IMR-90 (cell line): Measurements from ENCODE around the gene C11orf58. TPM values are rescaled to one million over a fixed set of nuclear protein-coding genes. Genes with fewer than 3 reads are reported as not detected.

Experiments
- ATAC-seq: fragments of 200-7000 bp; cut with Tn5 transposase; 2 replicates; pipeline ENCODE4 v1.9.1; 2020; ENCODE audit warnings: low read depth, mild to moderate bottlenecking, moderate library complexity
- BruUV-seq: library from RNA; stranded (reverse); fragments of 400-500 nt; replicated peaks from 2 replicates; lab custom pipeline; 2021; lab: Mats Ljungman, UMichigan
- CTCF ChIA-PET: fragments of 300-600 bp; formaldehyde crosslinking; extraction: SDS; loops from one replicate; lab custom pipeline; 2021; ENCODE audit warnings: antibody characterized with exemption; lab: Yijun Ruan, JAX
- POLR2A ChIA-PET: fragments of 300-600 bp; sonication (Branson Sonifier 250); formaldehyde crosslinking; loops from one replicate; lab custom pipeline; 2022; ENCODE audit warnings: antibody characterized with exemption; ENCODE audit not compliant: unreplicated experiment; lab: Charles Lee
- DNase-seq: peaks from one replicate; pipeline ENCODE4 v3.0.0; 2013
- H2AFZ ChIP-seq: replicated peaks from 2 replicates; pipeline ENCODE3; 2013; ENCODE audit warnings: low read length, mild to moderate bottlenecking; ENCODE audit not compliant: poor library complexity
- H2AK5ac ChIP-seq: 2 replicates; pipeline ENCODE4 v1.6.1; 2013; ENCODE audit warnings: low read depth, low read length, inconsistent platforms
- H2AK9ac ChIP-seq: replicated peaks from 2 replicates; pipeline ENCODE3; 2013; ENCODE audit warnings: mild to moderate bottlenecking, low read depth, low read length, moderate library complexity; ENCODE audit not compliant: poor library complexity
- H2BK120ac ChIP-seq: 2 replicates; pipeline ENCODE4 v1.6.1; 2013; ENCODE audit warnings: low read depth, low read length, inconsistent platforms
- H2BK15ac ChIP-seq: 3 replicates; pipeline ENCODE4 v1.6.1; 2013; ENCODE audit warnings: low read depth, low read length, inconsistent platforms
- H2BK20ac ChIP-seq: 2 replicates; pipeline ENCODE4 v1.6.1; 2013; ENCODE audit warnings: low read depth, mild to moderate bottlenecking, inconsistent platforms, low read length, moderate library complexity
- H2BK5ac ChIP-seq: 2 replicates; pipeline ENCODE4 v1.6.1; 2013; ENCODE audit warnings: mild to moderate bottlenecking, low read depth, low read length, inconsistent platforms; ENCODE audit not compliant: poor library complexity, severe bottlenecking
- H3K14ac ChIP-seq: replicated peaks from 2 replicates; pipeline ENCODE4 v1.6.1; 2013; ENCODE audit warnings: low read depth, low read length, inconsistent platforms
- H3K18ac ChIP-seq: 2 replicates; pipeline ENCODE4 v1.6.1; 2013; ENCODE audit warnings: low read depth, low read length, control low read depth
- H3K23ac ChIP-seq: 2 replicates; pipeline ENCODE4 v1.6.1; 2013; ENCODE audit warnings: low read depth, low read length, inconsistent platforms
- H3K27ac ChIP-seq: 2 replicates; pipeline ENCODE4 v1.5.1; 2013; ENCODE audit warnings: mild to moderate bottlenecking, control low read depth, low read length; ENCODE audit not compliant: insufficient read depth
- H3K27me3 ChIP-seq: 2 replicates; pipeline ENCODE4 v1.6.1; 2013; ENCODE audit warnings: low read length; ENCODE audit not compliant: control insufficient read depth, insufficient read depth
- H3K36me3 ChIP-seq: 2 replicates; pipeline ENCODE4 v1.6.1; 2013; ENCODE audit warnings: low read length, mixed read lengths; ENCODE audit not compliant: control insufficient read depth, insufficient read depth
- H3K4ac ChIP-seq: 2 replicates; pipeline ENCODE4 v1.6.1; 2013; ENCODE audit warnings: low read depth, low read length, inconsistent platforms
- H3K4me1 ChIP-seq: 2 replicates; pipeline ENCODE4 v1.6.1; 2013; ENCODE audit warnings: low read length, mixed read lengths; ENCODE audit not compliant: control insufficient read depth, insufficient read depth
- H3K4me2 ChIP-seq: 2 replicates; pipeline ENCODE4 v1.6.1; 2013; ENCODE audit warnings: low read depth, mild to moderate bottlenecking, control low read depth, low read length, moderate library complexity
- H3K4me3 ChIP-seq: 2 replicates; pipeline ENCODE4 v1.5.1; 2013; ENCODE audit warnings: low read depth, mild to moderate bottlenecking, control low read depth, low read length, moderate library complexity; ENCODE audit not compliant: insufficient read depth
- H3K56ac ChIP-seq: 2 replicates; pipeline ENCODE4 v1.6.1; 2013; ENCODE audit warnings: low read length, inconsistent platforms; ENCODE audit not compliant: insufficient read depth; ENCODE audit errors: extremely low read depth
- H3K79me1 ChIP-seq, 2 experiments: 2 replicates each; pipeline ENCODE4 v1.6.1; 2013; ENCODE audit warnings: low read length in 2 of 2, inconsistent platforms in 1 of 2, low read depth in 1 of 2
- H3K9ac ChIP-seq: 2 replicates; pipeline ENCODE4 v1.6.1; 2013; ENCODE audit warnings: low read depth, low read length, control low read depth
- H3K9me1 ChIP-seq: 2 replicates; pipeline ENCODE4 v1.6.1; 2013; ENCODE audit warnings: low read length, inconsistent platforms; ENCODE audit not compliant: insufficient read depth
- H3K9me3 ChIP-seq: 2 replicates; pipeline ENCODE4 v1.6.1; 2013; ENCODE audit warnings: low read length; ENCODE audit not compliant: control insufficient read depth, insufficient read depth
- H4K20me1 ChIP-seq: 2 replicates; pipeline ENCODE4 v1.6.1; 2013; ENCODE audit warnings: low read length, inconsistent platforms; ENCODE audit not compliant: insufficient read depth
- H4K5ac ChIP-seq: 2 replicates; pipeline ENCODE4 v1.6.1; 2013; ENCODE audit warnings: mild to moderate bottlenecking, low read depth, low read length, control low read depth
- H4K8ac ChIP-seq, 2 experiments: 2 replicates each; pipeline ENCODE4 v1.6.1; 2013; ENCODE audit warnings: low read depth in 2 of 2, low read length in 2 of 2, control low read depth in 1 of 2, inconsistent platforms in 1 of 2
- H4K91ac ChIP-seq: 2 replicates; pipeline ENCODE4 v1.6.1; 2013; ENCODE audit warnings: low read depth, low read length, inconsistent platforms; ENCODE audit not compliant: insufficient read depth
- POLR2A ChIP-seq: IDR thresholded peaks from 2 replicates; pipeline ENCODE4 v1.6.1; 2012; ENCODE audit warnings: mild to moderate bottlenecking, low read depth, low read length
- RAD21 ChIP-seq: IDR thresholded peaks from 2 replicates; pipeline ENCODE4 v1.6.1; 2012; ENCODE audit warnings: low read length, improper control_type of control experiment
- WGBS, 2 experiments: methylation state at CpG; one replicate each; pipeline versions ENCODE4 v1.1.5 to v1.1.7; 2013; ENCODE audit warnings: missing lambda C conversion rate in 2 of 2; ENCODE audit not compliant: insufficient read length in 1 of 2; ENCODE audit errors: extremely low coverage in 2 of 2; 5-methylcytosine and 5-hydroxymethylcytosine counted together
- dilution Hi-C: fragments of 300-500 bp; cut with HindIII; formaldehyde crosslinking; loops from one replicate; pipeline ENCODE4 v1.14.3; 2018; ENCODE audit warnings: low sequenced_read_pairs; ENCODE audit not compliant: unreplicated experiment
- in situ Hi-C: fragments of 300-500 bp; cut with MboI; formaldehyde crosslinking; loops from 3 replicates; pipeline ENCODE4 v1.14.3; 2019; ENCODE audit warnings: low sequenced_read_pairs, inconsistent platforms, mixed read lengths
- intact Hi-C: fragments of 100-400 bp; cut with micrococcal nuclease; formaldehyde crosslinking; loops from 2 replicates; pipeline ENCODE4 v1.10.0; 2022
- polyA plus RNA-seq, 3 experiments: library from polyadenylated mRNA; depleted of rRNA; stranded (reverse); fragments of >200 nt; gene quantifications; 2 replicates each; pipeline ENCODE4 v1.2.3, GENCODE V29; 2012; ENCODE audit warnings: low replicate concordance in 1 of 3
- total RNA-seq: library from RNA; depleted of rRNA; stranded (reverse); fragments of >200 nt; gene quantifications from 2 replicates; pipeline ENCODE4 v1.2.3, GENCODE V29; 2012

C11orf58 gene
- total and polyA plus RNA-seq, 2 of the 4 experiments (the other 2 are of a cell fraction) = 53.8 to 67.8 TPM

DNA sequence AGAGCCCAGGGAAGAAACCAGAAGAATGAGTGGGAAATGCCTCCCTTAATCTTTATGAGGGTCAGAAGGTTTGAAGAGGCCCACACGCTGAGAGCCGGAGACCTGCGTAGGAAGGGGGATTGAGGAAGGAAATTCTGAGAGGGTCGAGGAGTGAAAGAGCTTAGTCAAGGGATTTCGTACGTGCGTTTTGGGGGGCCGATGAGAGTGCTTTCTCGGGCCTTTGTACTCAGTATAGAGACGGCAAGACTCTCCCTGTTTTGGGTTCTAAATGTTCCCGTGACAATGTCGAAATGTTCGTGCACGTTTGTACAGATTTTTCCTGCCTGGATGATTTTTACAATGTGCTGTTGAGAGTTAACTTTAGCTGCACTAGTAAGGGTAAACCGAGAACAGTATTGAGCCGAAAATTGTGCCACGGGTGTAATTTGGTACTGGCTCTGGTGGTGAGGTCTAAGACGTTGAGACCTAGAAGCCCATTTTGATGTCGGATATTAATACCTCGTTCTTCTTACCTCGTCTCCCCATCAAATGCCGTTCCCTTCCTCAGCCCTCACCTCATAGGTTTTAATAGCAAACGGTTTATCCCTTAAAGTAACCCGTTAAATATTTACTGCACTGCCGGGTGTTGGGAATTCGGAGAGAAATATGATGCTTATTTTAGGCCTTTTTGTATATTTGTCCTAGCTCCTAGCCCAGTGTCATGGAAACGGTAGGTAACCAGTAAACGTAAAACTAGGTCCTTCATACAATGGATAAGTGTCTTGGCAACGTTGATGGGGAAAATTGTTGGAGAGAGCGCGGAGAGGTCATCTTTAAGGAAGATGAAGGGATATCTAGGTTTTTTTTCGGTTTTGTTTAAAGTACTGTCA, 734 bp downstream of the C11orf58 start:
- H3K36me3 ChIP-seq = peaks cover 7% of the 10 kb centered on the region
- H3K4me3 ChIP-seq = peak overlapping the region; percentile 89
- intact Hi-C loops (loop anchor here (10.0 kb wide), 1 partner anchor 1084 kb away; no protein-coding TSS in a partner anchor), in situ Hi-C loops (no loop called here), dilution Hi-C loops (no loop called here)
- 0 out of 2 replicates have a peak, but pooled peaks cover 2% of the 10 kb centered on the region for H3K4me1 ChIP-seq
- DNase-seq (peak; percentile 28), ATAC-seq (no peak; the same call in 1 of the 2 replicates)
- ChIA-PET POLR2A (no interaction called here), CTCF (no interaction called here)
- H2BK5ac ChIP-seq = peak overlapping the region; percentile 96
- peak overlapping the region; percentile 96 for H3K56ac ChIP-seq
- no peak overlapping the region for H2BK15ac ChIP-seq
- peak overlapping the region; percentile 100 for H3K4me2 ChIP-seq
- peak overlapping the region; percentile 95 to 97 for H4K8ac ChIP-seq
- WGBS, 2 experiments = 0% methylated on average over 6 of the region's 32 CpGs; no CpG with 5 or more reads in 1 of the 2 experiments
- H3K18ac ChIP-seq = peak overlapping the region; percentile 91
- peaks cover 24% of the 10 kb centered on the region; the same call in 1 of the 2 replicates for H4K20me1 ChIP-seq
- H3K9me1 ChIP-seq = peaks cover 3% of the 10 kb centered on the region; the same call in 1 of the 2 replicates
- H2AFZ ChIP-seq = peak overlapping the region; percentile 97
- H2AK9ac ChIP-seq = peak overlapping the region; percentile 97
- no peaks in the 10 kb centered on the region for H3K27me3 ChIP-seq
- H3K9ac ChIP-seq = peak overlapping the region; percentile 99
- H2AK5ac ChIP-seq = peak overlapping the region; percentile 69; the same call in 1 of the 2 replicates
- H2BK20ac ChIP-seq = no peak overlapping the region
- H3K4ac ChIP-seq = peak overlapping the region; percentile 96
- H4K91ac ChIP-seq = peak overlapping the region; percentile 87
- TSS peak; percentile 58 for BruUV-seq
- H3K79me1 ChIP-seq = peaks cover 2 to 26% of the 10 kb centered on the region in 2 experiments; a peak in 3 of 4 replicates
- H3K9me3 ChIP-seq = no peaks in the 10 kb centered on the region
- H3K14ac ChIP-seq = peak overlapping the region; percentile 99
- H4K5ac ChIP-seq = peak overlapping the region; percentile 92
- no peak overlapping the region for H2BK120ac ChIP-seq
- peak overlapping the region; percentile 89 for H3K23ac ChIP-seq
- no peak for TF ChIP-seq RAD21
- peak; percentile 41; the same call in 1 of the 2 replicates for TF ChIP-seq POLR2A
- H3K27ac ChIP-seq = peak overlapping the region; percentile 98
